ENCODE data around the gene DRD3.

Gene DRD3

DNA sequence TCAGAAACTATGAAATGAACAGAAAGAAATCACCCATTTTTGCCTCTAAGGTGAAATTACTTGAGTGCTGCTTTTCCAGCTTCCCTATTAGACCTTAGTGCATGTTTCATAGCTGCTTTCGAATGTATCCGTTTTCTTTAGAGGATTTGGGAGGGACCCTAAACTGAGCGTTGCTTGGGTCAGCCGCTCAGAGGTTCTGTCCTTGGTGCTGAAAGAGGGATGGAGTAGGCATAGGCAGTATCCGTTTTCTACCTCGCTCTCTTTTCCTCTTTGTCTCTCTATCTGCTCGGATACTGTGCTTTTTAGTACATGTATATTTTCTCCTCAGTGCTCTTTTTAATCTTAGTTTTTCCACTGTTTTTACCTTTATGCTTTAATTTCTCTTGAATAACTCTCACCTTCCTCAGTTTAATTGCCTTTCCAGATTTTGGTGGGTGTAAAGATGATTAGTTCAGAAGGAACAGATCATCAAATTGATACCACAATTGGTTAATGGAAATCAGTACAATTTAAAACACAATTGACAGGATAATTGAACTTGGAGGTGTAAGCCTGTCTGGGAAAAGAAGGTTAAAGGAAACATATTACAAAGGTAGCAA, at the start of gene DRD3:
DRD3 (minus strand) TSS at position 283 of the 599 bp plus-strand sequence. CDS start 7,060 bp downstream, outside the sequence.
- TF ChIP-seq, protein P1, sequence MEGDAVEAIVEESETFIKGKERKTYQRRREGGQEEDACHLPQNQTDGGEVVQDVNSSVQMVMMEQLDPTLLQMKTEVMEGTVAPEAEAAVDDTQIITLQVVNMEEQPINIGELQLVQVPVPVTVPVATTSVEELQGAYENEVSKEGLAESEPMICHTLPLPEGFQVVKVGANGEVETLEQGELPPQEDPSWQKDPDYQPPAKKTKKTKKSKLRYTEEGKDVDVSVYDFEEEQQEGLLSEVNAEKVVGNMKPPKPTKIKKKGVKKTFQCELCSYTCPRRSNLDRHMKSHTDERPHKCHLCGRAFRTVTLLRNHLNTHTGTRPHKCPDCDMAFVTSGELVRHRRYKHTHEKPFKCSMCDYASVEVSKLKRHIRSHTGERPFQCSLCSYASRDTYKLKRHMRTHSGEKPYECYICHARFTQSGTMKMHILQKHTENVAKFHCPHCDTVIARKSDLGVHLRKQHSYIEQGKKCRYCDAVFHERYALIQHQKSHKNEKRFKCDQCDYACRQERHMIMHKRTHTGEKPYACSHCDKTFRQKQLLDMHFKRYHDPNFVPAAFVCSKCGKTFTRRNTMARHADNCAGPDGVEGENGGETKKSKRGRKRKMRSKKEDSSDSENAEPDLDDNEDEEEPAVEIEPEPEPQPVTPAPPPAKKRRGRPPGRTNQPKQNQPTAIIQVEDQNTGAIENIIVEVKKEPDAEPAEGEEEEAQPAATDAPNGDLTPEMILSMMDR (conservative IDR thresholded peaks at IDR 0.05; ENCODE audit: low read depth, low read length): no peak
- no peak within 1 kb of the TSS for H3K4me3 ChIP-seq (ENCODE audit: low read length)
- DNase-seq (ENCODE audit: low read depth): no peak

DNA sequence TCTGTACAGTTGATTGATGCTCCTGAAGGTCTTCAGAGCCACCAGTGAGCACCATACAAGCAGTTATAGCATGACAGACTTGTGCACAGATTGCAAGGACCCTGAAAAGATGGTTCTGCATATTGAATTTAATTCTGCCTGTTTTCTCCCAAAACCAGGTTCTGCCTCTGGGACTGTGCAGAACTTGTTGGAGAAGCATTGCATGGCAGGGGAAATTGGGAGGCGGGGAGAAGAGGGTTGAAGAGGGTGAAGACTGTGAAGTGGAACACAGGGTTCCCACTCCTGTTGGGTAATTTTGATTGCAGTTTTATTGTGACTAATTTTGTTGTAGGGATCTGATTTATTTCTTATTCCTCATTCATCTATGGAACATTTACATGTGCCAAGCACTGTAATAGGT, 48.2 kb upstream of the DRD3 start:
- TF ChIP-seq, protein P1 (conservative IDR thresholded peaks at IDR 0.05; ENCODE audit: low read depth, low read length): no peak
- no peak overlapping the region for H3K4me3 ChIP-seq (ENCODE audit: low read length)
- DNase-seq (ENCODE audit: low read depth): no peak

DNA sequence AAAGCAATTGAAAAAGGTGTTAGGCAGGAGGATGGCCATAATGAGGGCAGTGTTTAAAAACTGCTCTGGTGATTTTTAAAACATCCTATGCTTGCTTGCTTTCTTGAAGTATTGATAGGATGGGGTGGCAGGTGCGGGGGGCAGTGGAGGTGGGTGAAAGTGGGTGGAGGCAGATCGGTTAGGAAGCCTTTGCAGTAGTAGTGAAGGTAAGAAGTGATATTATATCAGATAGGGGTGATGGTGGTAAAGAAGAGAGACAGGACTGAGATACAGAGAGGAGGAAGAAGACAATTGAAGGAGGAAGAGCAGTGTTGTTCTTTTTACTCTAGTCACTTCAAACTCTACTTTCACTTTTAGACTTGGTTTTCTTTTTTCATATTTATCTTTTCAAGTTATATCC, 47.5 kb upstream of the DRD3 start:
- no peak for DNase-seq (ENCODE audit: low read depth)
- no peak overlapping the region for H3K4me3 ChIP-seq (ENCODE audit: low read length)
- TF ChIP-seq, protein P1 (conservative IDR thresholded peaks at IDR 0.05; ENCODE audit: low read depth, low read length): no peak

- no peak for DNase-seq (ENCODE audit: low read depth)
- H3K4me3 ChIP-seq (ENCODE audit: low read length): no peak overlapping the region
- TF ChIP-seq, protein P1 (conservative IDR thresholded peaks at IDR 0.05; ENCODE audit: low read depth, low read length): no peak
Observed at GRCh38 chr3:114223143-114223542, 44.3 kb upstream of the DRD3 start.

GRCh38 chr3:114221881-114222264, 43.0 kb upstream of the DRD3 start:
- TF ChIP-seq, protein P1 (conservative IDR thresholded peaks at IDR 0.05; ENCODE audit: low read depth, low read length): no peak
- DNase-seq (ENCODE audit: low read depth): no peak
- no peak overlapping the region for H3K4me3 ChIP-seq (ENCODE audit: low read length)

- H3K4me3 ChIP-seq (ENCODE audit: low read length): no peak overlapping the region
- no peak for DNase-seq (ENCODE audit: low read depth)
- TF ChIP-seq, protein P1 (conservative IDR thresholded peaks at IDR 0.05; ENCODE audit: low read depth, low read length): no peak
Observed at GRCh38 chr3:114221165-114221880, 42.5 kb upstream of the DRD3 start.

GRCh38 chr3:114219741-114220140, 40.9 kb upstream of the DRD3 start:
- TF ChIP-seq, protein P1 (conservative IDR thresholded peaks at IDR 0.05; ENCODE audit: low read depth, low read length): no peak
- H3K4me3 ChIP-seq (ENCODE audit: low read length): no peak overlapping the region
- no peak for DNase-seq (ENCODE audit: low read depth)

All from retinal pigment epithelial cell (primary cell).